Naive thymus-derived CD4-positive, alpha-beta T cell (primary cell): ENCODE results near the gene FCRLB. TPM values are rescaled to one million over a fixed set of nuclear protein-coding genes. Genes with fewer than 3 reads are reported as not detected.
"Not testable (repeated sequence)": the region's sequence is repeated elsewhere in the genome, so short reads cannot be mapped to it uniquely, and the experiment has no call there.

Experiments
- ATAC-seq: fragments of 150-1000 bp; cut with Tn5 transposase; 2 replicates; pipeline ENCODE4 v1.10.0; 2021; ENCODE audit warnings: mild to moderate bottlenecking, moderate library complexity
- CTCF ChIA-PET: fragments of 350-600 bp; sonication (Branson Sonifier 250); formaldehyde crosslinking; loops from one replicate; lab custom pipeline; 2021; ENCODE audit warnings: antibody characterized with exemption; lab: Charles Lee
- POLR2A ChIA-PET: fragments of 350-600 bp; sonication (Branson Sonifier 250); formaldehyde crosslinking; loops from one replicate; lab custom pipeline; 2021; ENCODE audit warnings: antibody characterized with exemption, inconsistent platforms; lab: Charles Lee
- DNase-seq, 9 donors: peaks; one replicate each; pipeline versions ENCODE4 v3.0.0 to v3.0.0-alpha.2; 2020 to 2022; ENCODE audit warnings: mixed read lengths in 1 of 9
- H3K27ac ChIP-seq: one replicate; pipeline ENCODE4 v1.7.0; 2013; ENCODE audit warnings: mild to moderate bottlenecking, low read depth, low read length, moderate library complexity
- H3K27me3 ChIP-seq, 2 donors: one replicate each; pipeline ENCODE4 v1.7.0; 2013; ENCODE audit warnings: low read length in 2 of 2, mild to moderate bottlenecking in 2 of 2, moderate library complexity in 2 of 2; ENCODE audit not compliant: control insufficient read depth in 2 of 2, insufficient read depth in 2 of 2
- H3K36me3 ChIP-seq, 3 experiments: 1 replicate in 2 of 3; 2 replicates in 1 of 3; pipeline ENCODE4 v1.7.0; 2013; ENCODE audit warnings: low read length in 3 of 3, mild to moderate bottlenecking in 3 of 3, moderate library complexity in 1 of 3; ENCODE audit not compliant: insufficient read depth in 3 of 3, control insufficient read depth in 2 of 3
- H3K4me1 ChIP-seq, 2 donors: one replicate each; pipeline ENCODE4 v1.7.0; 2013; ENCODE audit warnings: low read length in 2 of 2, mild to moderate bottlenecking in 2 of 2, moderate library complexity in 1 of 2; ENCODE audit not compliant: control insufficient read depth in 2 of 2, insufficient read depth in 2 of 2
- H3K4me3 ChIP-seq: 2 replicates; pipeline ENCODE4 v1.7.0; 2013; ENCODE audit warnings: mild to moderate bottlenecking, low read length
- H3K9me3 ChIP-seq, 3 experiments: 1 replicate in 2 of 3; 2 replicates in 1 of 3; pipeline ENCODE4 v1.7.0; 2013; ENCODE audit warnings: low read length in 3 of 3; ENCODE audit not compliant: control insufficient read depth in 2 of 3
- H3K27ac Mint-ChIP-seq, 9 donors: one replicate each; pipeline ENCODE4 v1.8.0; 2020 to 2022; ENCODE audit warnings: mixed read lengths in 9 of 9, mild to moderate bottlenecking in 8 of 9, moderate library complexity in 5 of 9, inconsistent platforms in 2 of 9
- H3K27me3 Mint-ChIP-seq, 5 donors: one replicate each; pipeline ENCODE4 v1.8.0; 2021 to 2022; ENCODE audit warnings: mixed read lengths in 5 of 5, mild to moderate bottlenecking in 1 of 5
- H3K36me3 Mint-ChIP-seq, 5 donors: one replicate each; pipeline ENCODE4 v1.8.0; 2020 to 2022; ENCODE audit warnings: mixed read lengths in 5 of 5, mild to moderate bottlenecking in 3 of 5, inconsistent platforms in 1 of 5
- H3K4me1 Mint-ChIP-seq, 7 donors: one replicate each; pipeline ENCODE4 v1.8.0; 2020 to 2022; ENCODE audit warnings: mixed read lengths in 7 of 7, mild to moderate bottlenecking in 3 of 7, inconsistent platforms in 1 of 7
- H3K4me3 Mint-ChIP-seq, 10 donors: one replicate each; pipeline ENCODE4 v1.8.0; 2020 to 2022; ENCODE audit warnings: mild to moderate bottlenecking in 10 of 10, mixed read lengths in 10 of 10, moderate library complexity in 6 of 10, inconsistent platforms in 2 of 10
- H3K9me3 Mint-ChIP-seq, 11 donors: one replicate each; pipeline ENCODE4 v1.8.0; 2020 to 2022; ENCODE audit warnings: mixed read lengths in 11 of 11, mild to moderate bottlenecking in 4 of 11, inconsistent platforms in 1 of 11, moderate library complexity in 1 of 11
- intact Hi-C, 2 donors: fragments of 100-400 bp; cut with micrococcal nuclease; formaldehyde crosslinking; loops; one replicate each; pipeline ENCODE4 v1.15.1; 2023
- polyA plus RNA-seq, 2 donors: library from polyadenylated mRNA; unstranded; fragments of 300-500 nt; fragmentation: Illumina TruSeq; gene quantifications; one replicate each; pipeline ENCODE4 v1.2.3, GENCODE V29; 2021
- total RNA-seq, 6 experiments: library from RNA in 5 of 6; stranded (reverse) in 5 of 6; gene quantifications; 1 replicate in 5 of 6; 2 replicates in 1 of 6; pipeline ENCODE4 v1.2.3 and lab custom pipeline; 2021 to 2026

Gene FCRLB
- total and polyA plus RNA-seq, 7 experiments from 2014 or later: 0.34 to 1.8 (median 0.79) TPM

- H3K27ac Mint-ChIP-seq: peak overlapping the region in 8 of 9 donors; percentile 27 to 97 (median 64)
- no peaks in the 10 kb centered on the region for H3K9me3 ChIP-seq
- ChIA-PET CTCF (no interaction called here), POLR2A (no interaction called here)
- peaks cover 0 to 2% (median 0%) of the 10 kb centered on the region in 5 donors for H3K36me3 Mint-ChIP-seq
- intact Hi-C loops: loop anchor here in 1 of 2 donors (5.0 to 10.0 kb wide), 3 partner anchors 729 to 1844 kb away; partner anchors contain the start of genes TAGLN2, UAP1 and UHMK1
- DNase-seq (no peak), ATAC-seq (no peak)
- H3K4me1 Mint-ChIP-seq: peaks cover 22 to 51% (median 40%) of the 10 kb centered on the region in 7 donors
- peaks cover 0 to 7% (median 0%) of the 10 kb centered on the region in 3 experiments for H3K36me3 ChIP-seq
- peaks cover 32 to 44% of the 10 kb centered on the region in 2 donors for H3K4me1 ChIP-seq
- H3K9me3 Mint-ChIP-seq: no peaks in the 10 kb centered on the region
- peak overlapping the region; percentile 6 for H3K27ac ChIP-seq
- H3K27me3 ChIP-seq: no peaks in the 10 kb centered on the region
- no peaks in the 10 kb centered on the region for H3K27me3 Mint-ChIP-seq
- H3K4me3 Mint-ChIP-seq: peak overlapping the region; percentile 49 to 100 (median 98)
- H3K4me3 ChIP-seq: no peak overlapping the region
Measured at GRCh38 chr1:161768461-161768860, 47.1 kb downstream of the FCRLB start.

GRCh38 chr1:161768986-161769672 is 47.8 kb downstream of the FCRLB start:
- Mint-ChIP-seq H3K4me1 (peaks cover 16 to 51% (median 35%) of the 10 kb centered on the region in 7 donors), H3K27ac (peak overlapping the region in 3 of 9 donors; percentile 24 to 87 (median 33)), H3K27me3 (no peaks in the 10 kb centered on the region), H3K36me3 (peaks cover 0 to 4% (median 0%) of the 10 kb centered on the region in 5 donors), H3K4me3 (peak overlapping the region in 1 of 10 donors; percentile 98), H3K9me3 (no peaks in the 10 kb centered on the region)
- H3K27me3 ChIP-seq: no peaks in the 10 kb centered on the region
- ChIA-PET CTCF (interaction anchor here (0.7 kb wide), 1 partner anchor 13 kb away, joined by 3 read pairs; no protein-coding TSS in a partner anchor), POLR2A (no interaction called here)
- no peak for ATAC-seq
- intact Hi-C loops: loop anchor here in 1 of 2 donors (5.0 to 10.0 kb wide), 3 partner anchors 728 to 1844 kb away; partner anchors contain the start of genes TAGLN2, UAP1 and UHMK1
- H3K4me1 ChIP-seq: peaks cover 34 to 51% of the 10 kb centered on the region in 2 donors
- H3K27ac ChIP-seq: no peak overlapping the region
- H3K4me3 ChIP-seq: no peak overlapping the region
- no peaks in the 10 kb centered on the region for H3K9me3 ChIP-seq
- DNase-seq: no peak
- H3K36me3 ChIP-seq: peaks cover 0 to 7% (median 0%) of the 10 kb centered on the region in 3 experiments

DNA sequence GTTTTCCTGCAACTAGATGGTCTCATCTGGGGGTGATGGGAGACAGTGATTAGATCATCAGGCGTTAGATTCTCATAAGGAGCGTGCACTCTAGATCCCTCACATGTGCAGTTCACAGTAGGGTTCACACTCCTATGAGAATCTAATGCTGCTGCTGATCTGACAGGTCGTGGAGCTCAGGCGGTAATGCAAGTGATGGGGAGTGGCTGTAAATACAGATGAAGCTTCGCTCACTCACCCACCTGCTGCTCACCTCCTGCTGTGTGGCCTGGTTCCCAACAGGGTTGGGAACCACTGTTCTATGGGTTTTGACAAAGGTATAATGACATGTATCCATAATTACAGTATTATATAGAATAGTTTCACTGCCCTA is 48.3 kb downstream of the FCRLB start:
- not testable (repeated sequence) for DNase-seq, ATAC-seq, H3K27me3 Mint-ChIP-seq, H3K36me3 ChIP-seq, H3K9me3 Mint-ChIP-seq, H3K27ac ChIP-seq, H3K9me3 ChIP-seq, H3K27me3 ChIP-seq, H3K4me3 ChIP-seq, H3K36me3 Mint-ChIP-seq
- H3K4me3 Mint-ChIP-seq: peak overlapping the region in 4 of 10 donors; percentile 18 to 31 (median 20)
- ChIA-PET POLR2A (interaction anchor here (0.7 kb wide), 1 partner anchor 47 kb away, joined by 3 read pairs; no protein-coding TSS in a partner anchor), CTCF (interaction anchor here (0.7 kb wide), 1 partner anchor 13 kb away, joined by 3 read pairs; no protein-coding TSS in a partner anchor)
- H3K4me1 Mint-ChIP-seq: peaks cover 16 to 51% (median 35%) of the 10 kb centered on the region in 7 donors
- peaks cover 34 to 55% of the 10 kb centered on the region in 2 donors for H3K4me1 ChIP-seq
- H3K27ac Mint-ChIP-seq: peak overlapping the region in 4 of 9 donors; percentile 52 to 89 (median 82)
- intact Hi-C loops: loop anchor here in 1 of 2 donors (5.0 to 10.0 kb wide), 3 partner anchors 728 to 1845 kb away; partner anchors contain the start of genes TAGLN2, UAP1 and UHMK1

GRCh38 chr1:161770250-161770649 is 48.9 kb downstream of the FCRLB start:
- no peak overlapping the region for H3K4me3 ChIP-seq
- no peaks in the 10 kb centered on the region for H3K9me3 Mint-ChIP-seq
- ChIA-PET POLR2A (interaction anchor here (0.7 kb wide), 1 partner anchor 47 kb away, joined by 3 read pairs; no protein-coding TSS in a partner anchor), CTCF (interaction anchor here (0.7 kb wide), 1 partner anchor 12 kb away, joined by 3 read pairs; no protein-coding TSS in a partner anchor)
- intact Hi-C loops: no loop called here
- peak overlapping the region in 4 of 9 donors; percentile 52 to 89 (median 82) for H3K27ac Mint-ChIP-seq
- DNase-seq (no peak), ATAC-seq (no peak)
- peaks cover 0 to 5% (median 0%) of the 10 kb centered on the region in 5 donors for H3K36me3 Mint-ChIP-seq
- H3K27ac ChIP-seq: peak overlapping the region; percentile 53
- peaks cover 0 to 7% (median 0%) of the 10 kb centered on the region in 3 experiments for H3K36me3 ChIP-seq
- H3K4me1 ChIP-seq: peaks cover 34 to 58% of the 10 kb centered on the region in 2 donors
- H3K27me3 Mint-ChIP-seq: no peaks in the 10 kb centered on the region
- peaks cover 16 to 46% (median 30%) of the 10 kb centered on the region in 7 donors for H3K4me1 Mint-ChIP-seq
- no peaks in the 10 kb centered on the region for H3K27me3 ChIP-seq
- peak overlapping the region in 4 of 10 donors; percentile 2 to 21 (median 20) for H3K4me3 Mint-ChIP-seq
- H3K9me3 ChIP-seq: no peaks in the 10 kb centered on the region

DNA sequence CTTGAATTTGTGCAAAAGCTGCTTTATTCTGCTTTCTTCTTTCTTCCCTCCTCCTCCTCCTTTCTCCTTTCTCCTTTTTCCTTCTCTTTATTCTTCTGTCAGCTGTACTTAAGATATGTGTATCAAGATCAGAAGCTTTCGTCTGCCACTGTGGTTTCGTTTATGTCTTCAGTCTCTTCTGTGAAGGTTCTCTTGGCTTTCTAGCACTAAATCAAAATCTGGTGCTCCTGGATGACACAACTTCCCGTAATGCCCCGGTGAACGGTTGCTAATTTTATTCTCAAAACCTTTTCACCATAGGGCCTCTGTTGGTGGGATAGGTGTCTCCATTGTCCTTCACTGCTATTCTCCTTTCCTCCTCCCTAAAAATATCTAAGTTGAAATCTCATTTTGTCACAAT is 49.8 kb downstream of the FCRLB start:
- DNase-seq: peak in 1 of 9 donors; percentile 32
- Histone ChIP-seq H3K27me3 (no peaks in the 10 kb centered on the region), H3K9me3 (no peaks in the 10 kb centered on the region), H3K4me3 (no peak overlapping the region), H3K36me3 (peaks cover 0 to 4% (median 0%) of the 10 kb centered on the region in 3 experiments), H3K4me1 (peaks cover 34 to 61% of the 10 kb centered on the region in 2 donors), H3K27ac (peak overlapping the region; percentile 53)
- no peak for ATAC-seq
- no peaks in the 10 kb centered on the region for H3K27me3 Mint-ChIP-seq
- peaks cover 0 to 5% (median 0%) of the 10 kb centered on the region in 5 donors for H3K36me3 Mint-ChIP-seq
- CTCF ChIA-PET: interaction anchor here (1.9 kb wide), 1 partner anchor 21 kb away, joined by 5 read pairs; no protein-coding TSS in a partner anchor
- POLR2A ChIA-PET: interaction anchor here (0.6 to 1.5 kb wide), 2 partner anchors 15 to 18 kb away, joined by 3 to 4 read pairs; no protein-coding TSS in a partner anchor
- H3K4me3 Mint-ChIP-seq: no peak overlapping the region
- no peak overlapping the region for H3K27ac Mint-ChIP-seq
- intact Hi-C loops: loop anchor here in 1 of 2 donors (1.0 kb wide), 1 partner anchor 17 kb away; no protein-coding TSS in a partner anchor
- H3K9me3 Mint-ChIP-seq: no peaks in the 10 kb centered on the region
- peaks cover 16 to 41% (median 24%) of the 10 kb centered on the region in 7 donors for H3K4me1 Mint-ChIP-seq

DNA sequence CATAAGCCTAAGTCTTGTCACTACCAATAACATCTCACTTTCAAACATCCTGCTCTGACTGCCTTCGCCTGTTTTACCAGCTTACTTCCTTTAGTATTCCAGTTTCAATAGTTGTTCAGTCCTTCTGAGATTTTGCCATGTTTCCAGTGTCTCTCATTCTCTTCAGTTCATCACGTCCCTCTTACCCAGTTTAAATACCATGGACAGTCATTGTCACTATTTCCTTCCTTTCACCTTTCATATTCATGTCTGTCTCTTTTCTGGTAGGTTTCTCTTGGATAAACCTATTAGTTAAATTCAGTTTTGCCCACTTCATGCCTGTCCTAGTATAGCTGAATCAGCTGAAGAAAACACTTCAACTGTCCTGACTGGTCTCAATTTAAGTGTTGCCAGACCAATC is 50.6 kb downstream of the FCRLB start:
- POLR2A ChIA-PET: interaction anchor here (0.6 to 1.6 kb wide), 3 partner anchors 15 to 144 kb away, joined by 3 to 5 read pairs (median 4); partner anchors contain the start of gene DUSP12
- no peaks in the 10 kb centered on the region for H3K27me3 Mint-ChIP-seq
- Histone ChIP-seq H3K36me3 (no peaks in the 10 kb centered on the region), H3K27me3 (no peaks in the 10 kb centered on the region), H3K27ac (peak overlapping the region; percentile 53), H3K4me1 (peaks cover 38 to 67% of the 10 kb centered on the region in 2 donors), H3K9me3 (no peaks in the 10 kb centered on the region), H3K4me3 (no peak overlapping the region)
- intact Hi-C loops: loop anchor here (1.0 to 2.0 kb wide), 2 partner anchors 15 to 16 kb away; no protein-coding TSS in a partner anchor
- H3K9me3 Mint-ChIP-seq: no peaks in the 10 kb centered on the region
- DNase-seq (no peak), ATAC-seq (peak; percentile 20)
- no peak overlapping the region for H3K4me3 Mint-ChIP-seq
- CTCF ChIA-PET: interaction anchor here (0.7 to 1.9 kb wide), 5 partner anchors 9 to 160 kb away, joined by 3 to 12 read pairs (median 4); no protein-coding TSS in a partner anchor
- H3K4me1 Mint-ChIP-seq: peaks cover 12 to 35% (median 18%) of the 10 kb centered on the region in 7 donors
- peaks cover 0 to 5% (median 0%) of the 10 kb centered on the region in 5 donors for H3K36me3 Mint-ChIP-seq
- no peak overlapping the region for H3K27ac Mint-ChIP-seq
